Right renal pelvis (tissue), 4 donors: ENCODE measurements around the gene ITGAL. TPM values are rescaled to one million over a fixed set of nuclear protein-coding genes. Genes with fewer than 3 reads are reported as not detected.
"Not testable (repeated sequence)": the region's sequence is repeated elsewhere in the genome, so short reads cannot be mapped to it uniquely, and the experiment has no call there.

Experiments
- DNase-seq, 4 donors: peaks; one replicate each; pipeline ENCODE4 v3.0.0-alpha.2; 2013; ENCODE audit warnings: low read depth in 4 of 4, low spot score in 3 of 4, missing footprints in 1 of 4
- polyA plus RNA-seq, 4 donors: library from polyadenylated mRNA; unstranded; fragments of 120-200 nt; gene quantifications; one replicate each; pipeline ENCODE4 v1.2.1, GENCODE V29; 2013; ENCODE audit not compliant: insufficient read length in 4 of 4

Gene ITGAL
- polyA plus RNA-seq, 4 donors, result 1.7 to 3.4 (median 2.3) TPM

DNA sequence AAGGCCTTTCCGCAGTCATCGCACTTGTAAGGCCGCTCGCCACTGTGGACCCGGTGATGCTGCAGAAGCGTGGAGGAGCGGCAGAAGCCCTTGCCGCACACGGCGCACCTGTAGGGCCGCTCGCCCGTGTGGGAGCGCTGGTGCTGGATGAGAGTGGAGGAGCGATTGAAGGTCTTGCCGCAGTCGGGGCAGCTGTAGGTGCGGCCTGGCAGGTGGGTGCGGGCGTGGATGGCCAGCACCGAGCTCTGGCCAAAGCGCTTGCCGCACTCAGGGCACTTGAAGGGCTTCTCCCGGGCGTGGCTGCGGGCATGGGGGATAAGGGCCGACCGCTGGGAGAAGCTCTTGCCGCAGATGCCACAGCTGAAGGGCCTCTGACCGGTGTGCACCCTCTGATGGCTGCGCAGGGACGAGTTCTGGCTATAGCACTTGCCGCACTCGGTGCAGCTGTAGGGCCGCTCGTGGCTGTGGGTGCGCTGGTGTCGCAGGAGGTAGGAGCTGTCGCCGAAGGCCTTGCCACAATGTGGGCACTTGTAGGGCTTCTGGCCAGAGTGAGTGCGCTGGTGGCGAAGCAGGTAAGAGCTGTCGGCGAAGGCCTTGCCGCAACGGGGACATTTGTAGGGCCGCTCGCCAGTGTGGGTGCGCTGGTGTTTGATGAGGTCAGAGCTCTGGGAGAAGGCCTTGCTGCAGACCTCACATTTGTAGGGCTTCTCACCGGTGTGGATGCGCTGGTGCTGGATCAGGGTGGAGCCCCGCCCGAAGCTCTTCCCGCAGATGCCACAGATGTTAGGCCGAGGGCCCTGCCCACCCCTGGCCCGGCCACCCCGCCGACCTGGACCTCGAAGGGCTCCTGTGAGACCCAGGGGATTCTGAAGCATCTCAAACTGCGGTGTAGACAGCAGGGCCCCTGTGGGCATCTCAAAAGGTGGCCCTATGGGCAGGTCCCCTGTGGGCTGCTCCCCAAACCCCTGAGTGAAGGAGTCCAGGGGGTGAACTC, 52.3 kb downstream of the ITGAL start:
- DNase-seq, result no peak

- no peak for DNase-seq
These were observed 53.2 kb downstream of the ITGAL start for GRCh38 chr16:30525844-30526136.

DNA sequence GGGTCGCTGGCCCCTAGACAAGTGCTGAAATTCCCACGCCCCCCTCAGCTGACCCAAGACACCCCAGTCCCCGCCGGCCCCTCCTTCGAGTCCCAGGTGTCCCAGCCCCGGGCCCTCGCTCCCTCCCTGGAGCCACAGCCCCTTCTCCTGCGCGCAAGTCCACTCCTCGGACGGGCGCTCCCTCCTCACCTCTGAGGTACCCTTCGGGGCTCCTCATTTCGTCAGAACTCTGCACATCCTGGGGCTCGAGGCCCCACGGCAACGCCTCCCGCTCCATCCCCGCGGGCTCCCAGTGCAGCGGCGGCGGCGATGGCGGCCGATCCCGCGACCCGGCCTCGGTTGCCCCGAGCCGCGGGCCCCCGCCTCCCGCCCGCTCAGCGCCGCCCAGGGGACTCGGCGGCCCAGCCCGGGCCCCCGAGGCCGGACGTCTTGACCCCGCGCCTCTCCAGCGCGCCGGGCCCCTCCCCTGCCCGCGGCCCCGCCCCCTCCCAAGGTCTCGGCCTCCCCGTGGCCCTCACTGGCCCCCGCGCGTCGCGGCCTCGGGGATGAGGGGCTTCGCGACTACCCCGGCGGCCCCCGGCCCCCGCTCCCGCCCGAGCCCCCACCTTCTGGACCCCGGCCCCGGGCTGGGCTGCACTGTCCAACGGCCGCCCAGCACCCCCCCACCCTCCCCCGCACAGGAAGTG, 53.7 kb downstream of the ITGAL start, which contains the start of gene ZNF768:
TSS of gene ZNF768 (minus strand) at position 430 of the 686 bp plus-strand sequence. CDS start at position 277, 153 bp downstream.
- no peak for DNase-seq

DNA sequence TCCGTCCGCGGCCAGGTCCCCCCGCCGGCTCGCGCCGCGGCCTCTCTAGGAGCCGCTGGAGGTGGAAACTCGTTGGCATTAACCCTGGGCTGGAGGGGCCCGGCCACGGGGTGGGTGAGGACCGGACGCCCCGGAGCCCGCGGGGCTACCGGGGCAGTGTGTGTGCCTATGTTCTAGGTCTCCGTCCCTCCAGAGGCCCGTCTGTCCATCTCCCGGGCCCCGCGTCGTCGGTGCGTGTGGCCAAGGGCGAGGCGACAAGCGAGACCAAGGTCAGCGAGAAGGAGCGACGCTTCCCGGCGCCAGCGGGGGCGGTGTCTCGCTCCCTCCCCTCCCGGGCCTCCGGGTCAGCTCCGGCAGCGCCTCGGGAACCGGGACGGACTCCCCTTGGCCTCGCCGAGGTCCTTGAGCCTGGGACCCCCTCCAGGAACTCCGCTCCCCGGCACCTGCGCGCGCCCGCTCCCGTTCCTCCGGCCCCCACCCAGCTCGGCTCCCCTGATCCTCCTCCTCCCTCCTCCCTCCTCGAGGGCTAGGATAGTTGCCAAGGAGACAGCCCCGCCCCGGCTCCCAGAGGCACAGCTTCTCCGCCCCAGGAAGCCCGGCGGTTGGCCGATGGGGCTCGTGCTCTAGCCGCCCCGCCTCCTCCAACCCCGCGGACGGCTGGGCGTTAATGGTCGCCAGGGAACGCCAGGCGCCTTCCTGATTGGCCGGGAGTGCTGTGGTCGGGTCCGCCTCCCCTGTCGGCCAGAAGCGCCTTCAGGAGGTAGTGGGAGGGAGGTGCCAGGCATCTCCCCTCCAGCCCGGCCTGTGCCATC, 54.5 kb downstream of the ITGAL start:
- peak; percentile 97 to 98 (median 97) for DNase-seq

- DNase-seq, result no peak
These were observed 55.2 kb downstream of the ITGAL start for GRCh38 chr16:30527635-30528178.

GRCh38 chr16:30528799-30529457, 56.4 kb downstream of the ITGAL start:
- DNase-seq, result no peak

GRCh38 chr16:30530163-30531037, 57.9 kb downstream of the ITGAL start:
- no peak for DNase-seq

DNA sequence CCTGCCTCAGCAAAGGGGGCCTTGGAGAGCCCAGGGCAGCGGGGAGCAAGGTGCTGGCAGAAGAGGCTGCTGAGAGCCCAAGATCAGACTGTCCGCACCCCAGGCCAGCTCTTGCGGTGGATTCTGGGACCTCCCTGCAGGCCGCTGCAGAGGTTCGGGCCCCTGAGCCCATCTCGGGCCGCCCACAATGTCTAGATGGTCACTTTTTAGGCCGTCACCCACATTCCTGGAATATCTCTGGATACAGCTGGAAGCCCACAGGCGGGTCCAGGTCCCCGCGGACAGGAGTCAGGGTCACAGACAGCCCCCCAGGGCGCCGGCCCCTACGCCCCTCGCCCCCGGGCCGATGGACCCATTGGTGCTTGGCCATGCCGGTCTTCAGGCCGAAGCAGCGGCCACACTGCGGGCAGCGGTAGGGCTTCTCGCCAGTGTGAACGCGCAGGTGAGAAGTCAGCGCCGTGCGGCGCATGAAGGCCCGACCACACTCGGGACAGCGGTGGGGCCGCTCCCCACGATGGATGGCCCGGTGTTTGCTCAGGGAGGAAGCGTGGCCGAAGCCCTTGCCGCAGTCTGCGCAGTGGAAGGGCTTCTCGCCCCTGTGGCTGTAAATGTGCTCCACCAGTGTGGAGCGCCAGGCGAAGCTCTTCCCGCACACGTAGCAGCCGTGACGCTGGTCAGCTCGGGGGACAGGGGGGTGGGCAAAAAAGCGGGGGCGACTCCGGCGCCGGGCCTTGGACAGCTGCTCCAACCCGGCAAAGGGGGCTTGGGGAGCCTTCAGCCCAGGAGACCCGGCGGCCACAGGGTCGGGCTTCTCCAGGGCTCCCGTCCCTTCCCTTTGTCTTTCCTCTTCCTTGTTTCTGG, 60.0 kb downstream of the ITGAL start:
- no peak for DNase-seq

- DNase-seq, result no peak
These were observed 60.6 kb downstream of the ITGAL start for GRCh38 chr16:30533146-30533522.

- DNase-seq, result no peak
These were observed 61.3 kb downstream of the ITGAL start for GRCh38 chr16:30533748-30534367.

DNA sequence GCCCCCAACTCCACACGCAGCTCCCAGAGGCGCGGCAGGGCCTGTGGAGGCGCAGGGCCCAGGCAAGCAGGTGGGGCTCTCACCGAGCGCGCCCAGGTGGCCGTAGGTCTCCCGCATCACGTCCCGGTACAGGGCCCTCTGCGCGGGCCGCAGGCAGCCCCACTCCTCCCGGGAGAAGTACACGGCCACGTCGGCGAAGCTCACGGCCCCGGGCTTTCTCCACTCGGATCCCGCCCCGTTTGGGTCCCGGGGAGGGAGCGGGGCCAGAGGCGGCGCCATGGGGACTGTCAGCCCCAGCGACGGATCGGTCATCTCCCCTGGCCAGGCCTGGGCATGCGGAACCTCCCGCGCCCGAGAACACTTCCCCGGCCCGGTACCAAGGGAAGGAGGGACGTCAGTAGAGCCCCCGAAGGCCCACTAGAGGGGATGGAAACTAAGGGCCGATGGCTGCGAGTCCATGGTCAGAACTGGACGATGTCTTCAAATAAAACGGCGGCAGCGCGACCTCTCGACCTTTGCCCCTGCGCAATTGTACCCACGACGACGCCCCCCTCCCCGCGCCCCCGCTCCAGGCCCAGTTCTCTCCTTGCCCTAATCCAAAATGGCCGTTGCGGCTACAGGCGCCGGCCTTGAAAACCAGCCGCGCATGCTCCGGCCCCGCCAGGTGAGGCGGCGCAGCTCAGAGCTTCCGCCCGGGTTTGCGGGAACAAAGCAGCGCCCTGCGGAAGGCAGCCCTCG, 62.0 kb downstream of the ITGAL start, which contains the start of gene ZNF747:
TSS of gene ZNF747 (minus strand) at position 491 of the 738 bp plus-strand sequence. CDS start at position 312, 179 bp downstream.
- DNase-seq, result peak; percentile 86 to 92 (median 89)

DNA sequence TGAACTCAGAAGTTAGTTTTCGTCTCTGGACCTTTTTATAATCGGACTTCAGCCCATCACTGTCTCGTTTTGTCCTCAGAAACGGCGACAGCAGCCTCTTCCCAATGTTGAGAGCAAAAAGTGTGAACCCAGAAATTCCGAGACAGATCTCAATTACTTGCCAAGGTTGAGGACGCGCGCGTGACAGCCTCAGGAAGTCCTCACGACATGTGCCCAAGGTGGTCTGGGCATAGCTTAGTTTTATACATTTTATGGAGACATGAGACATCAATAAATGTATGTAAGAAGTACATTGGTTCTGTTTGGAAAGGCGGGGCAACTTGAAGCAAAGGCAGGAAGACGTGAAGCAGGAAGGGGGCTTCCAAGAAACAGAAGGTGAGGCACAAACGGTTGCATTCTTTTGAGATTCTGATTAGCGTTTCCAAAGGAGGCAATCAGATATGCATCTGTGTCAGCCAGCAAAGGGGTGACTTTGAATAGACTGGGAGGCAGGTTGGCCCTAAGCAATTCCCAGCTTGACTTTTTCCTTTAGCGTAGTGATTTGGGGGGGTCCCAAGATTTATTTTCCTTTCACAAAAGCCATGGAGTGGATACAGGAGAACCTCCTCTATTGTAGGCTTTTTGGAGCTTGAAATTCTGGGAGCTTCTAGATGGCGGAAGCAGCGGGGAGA, 62.7 kb downstream of the ITGAL start:
- no peak for DNase-seq

DNA sequence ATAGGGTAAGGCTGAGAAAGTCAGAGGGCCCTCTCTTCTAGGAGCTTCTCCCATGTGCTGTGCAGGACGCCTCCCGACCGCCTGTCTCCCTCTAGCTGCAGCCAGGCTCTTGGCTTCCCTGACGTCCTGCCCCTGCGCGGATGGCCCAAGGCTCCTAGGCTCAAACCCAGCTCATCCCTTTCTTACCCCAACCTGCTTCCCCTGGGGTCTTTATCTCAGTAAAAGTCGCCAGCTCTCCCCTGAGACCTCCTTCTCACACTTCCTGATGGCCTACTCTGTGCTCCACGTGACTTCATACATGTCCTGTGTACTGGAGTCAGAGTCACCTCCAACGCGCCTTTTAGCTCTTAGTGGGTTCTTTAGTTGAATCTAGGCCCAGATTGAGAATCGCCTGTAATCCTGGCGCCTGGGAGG, 63.2 kb downstream of the ITGAL start:
- no peak for DNase-seq

GRCh38 chr16:30536391-30537024, 64.0 kb downstream of the ITGAL start:
- DNase-seq, result not testable (repeated sequence)

- no peak for DNase-seq
These were observed 66.7 kb downstream of the ITGAL start for GRCh38 chr16:30539000-30539964.
